ENCODE data around the gene TSC2. TPM values are rescaled to one million over a fixed set of nuclear protein-coding genes. Genes with fewer than 3 reads are reported as not detected.

The TSC2 gene
- total RNA-seq, 1 donor from 2014 or later, result 67.9 TPM

- H3K36me3 ChIP-seq (ENCODE audit: control insufficient read depth, insufficient read depth, low read length), result peaks cover 5% of the 10 kb centered on the region
- no peak for TF ChIP-seq CTCF (IDR thresholded peaks at IDR 0.05; ENCODE audit: insufficient read depth, low read length, poor library complexity, severe bottlenecking)
- no peak for DNase-seq (ENCODE audit: low read depth)
- H3K4me3 ChIP-seq (ENCODE audit: low read depth, low read length), result no peak overlapping the region
- H3K27me3 ChIP-seq (ENCODE audit: control insufficient read depth, insufficient read depth, low read length), result no peaks in the 10 kb centered on the region
These were observed 16.1 kb downstream of the TSC2 start for GRCh38 chr16:2063861-2064260.

GRCh38 chr16:2064368-2064945 is 16.7 kb downstream of the TSC2 start:
- Histone ChIP-seq H3K4me3 (ENCODE audit: low read depth, low read length) (no peak overlapping the region), H3K36me3 (ENCODE audit: control insufficient read depth, insufficient read depth, low read length) (peaks cover 5% of the 10 kb centered on the region), H3K27me3 (ENCODE audit: control insufficient read depth, insufficient read depth, low read length) (no peaks in the 10 kb centered on the region)
- TF ChIP-seq CTCF (IDR thresholded peaks at IDR 0.05; ENCODE audit: insufficient read depth, low read length, poor library complexity, severe bottlenecking), result no peak
- no peak for DNase-seq (ENCODE audit: low read depth)

DNA sequence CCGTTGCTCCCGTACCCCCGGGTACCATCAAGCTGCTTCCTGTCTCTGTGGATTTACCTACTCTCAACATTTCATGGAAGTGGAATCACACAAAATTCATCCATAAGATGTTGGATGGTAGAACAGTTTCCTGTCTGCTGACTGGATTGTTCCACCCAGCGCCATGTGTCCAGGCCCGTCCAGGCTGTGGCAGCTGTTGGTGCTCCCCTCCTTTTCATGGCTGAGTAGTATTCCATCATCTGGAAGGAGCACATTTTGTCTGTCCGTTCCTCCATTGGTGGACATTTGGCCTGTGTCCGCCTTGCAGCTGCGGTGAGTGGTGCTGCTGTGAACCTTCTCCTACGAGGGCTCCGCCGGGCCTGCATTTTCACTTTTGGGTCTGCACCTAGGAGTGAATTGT is 18.4 kb downstream of the TSC2 start:
- TF ChIP-seq CTCF (IDR thresholded peaks at IDR 0.05; ENCODE audit: insufficient read depth, low read length, poor library complexity, severe bottlenecking), result no peak
- Histone ChIP-seq H3K27me3 (ENCODE audit: control insufficient read depth, insufficient read depth, low read length) (no peaks in the 10 kb centered on the region), H3K4me3 (ENCODE audit: low read depth, low read length) (no peak overlapping the region), H3K36me3 (ENCODE audit: control insufficient read depth, insufficient read depth, low read length) (peaks cover 5% of the 10 kb centered on the region)
- no peak for DNase-seq (ENCODE audit: low read depth)

DNA sequence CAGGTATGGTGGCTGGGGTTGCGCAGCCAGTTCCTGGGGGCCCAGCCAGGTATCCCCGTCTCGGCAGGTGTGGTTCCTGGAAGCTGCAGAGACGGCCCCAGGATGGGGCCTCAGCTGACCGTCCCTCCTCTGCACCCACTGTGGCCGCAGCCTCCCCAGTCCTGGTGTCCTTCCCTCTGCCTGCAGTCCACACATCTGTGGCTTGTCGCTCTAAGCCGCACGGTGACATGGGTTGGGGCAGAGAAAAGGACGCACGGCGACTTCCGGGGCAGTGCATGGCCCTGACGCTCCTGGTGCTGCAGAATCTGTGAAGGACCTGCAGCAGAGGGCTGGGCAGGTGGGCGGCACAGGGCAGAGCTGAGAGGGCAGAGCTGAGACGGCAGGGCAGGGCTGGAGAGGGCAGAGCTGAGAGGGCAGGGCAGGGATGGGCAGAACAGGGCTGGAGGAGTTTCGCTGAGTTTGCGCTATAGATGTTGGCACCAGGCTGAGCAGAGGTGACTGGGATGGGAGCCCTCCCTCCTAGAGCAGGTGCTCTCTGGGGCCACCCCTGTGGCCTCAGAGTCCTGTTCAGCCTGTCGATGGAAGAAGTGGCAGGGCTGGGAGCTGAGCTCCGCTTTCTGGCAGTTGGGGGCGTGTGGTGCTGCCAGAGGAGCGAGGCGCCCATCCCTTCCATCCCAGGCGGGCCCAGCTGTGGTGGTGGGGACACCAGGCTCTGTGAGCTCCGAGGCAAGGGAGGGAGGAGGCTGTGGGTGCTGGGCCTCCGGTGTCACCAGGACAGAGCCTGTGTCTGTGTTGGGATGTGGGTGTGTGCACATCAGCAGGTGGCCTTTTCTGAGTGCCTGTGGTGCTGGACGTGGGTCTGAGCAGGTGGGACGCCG is 23.0 kb downstream of the TSC2 start:
- DNase-seq (ENCODE audit: low read depth), result no peak
- Histone ChIP-seq H3K36me3 (ENCODE audit: control insufficient read depth, insufficient read depth, low read length) (peaks cover 6% of the 10 kb centered on the region), H3K4me3 (ENCODE audit: low read depth, low read length) (no peak overlapping the region), H3K27me3 (ENCODE audit: control insufficient read depth, insufficient read depth, low read length) (no peaks in the 10 kb centered on the region)
- no peak for TF ChIP-seq CTCF (IDR thresholded peaks at IDR 0.05; ENCODE audit: insufficient read depth, low read length, poor library complexity, severe bottlenecking)

GRCh38 chr16:2071454-2072202 is 23.8 kb downstream of the TSC2 start:
- TF ChIP-seq CTCF (IDR thresholded peaks at IDR 0.05; ENCODE audit: insufficient read depth, low read length, poor library complexity, severe bottlenecking), result no peak
- Histone ChIP-seq H3K4me3 (ENCODE audit: low read depth, low read length) (no peak overlapping the region), H3K27me3 (ENCODE audit: control insufficient read depth, insufficient read depth, low read length) (no peaks in the 10 kb centered on the region), H3K36me3 (ENCODE audit: control insufficient read depth, insufficient read depth, low read length) (peaks cover 4% of the 10 kb centered on the region)
- no peak for DNase-seq (ENCODE audit: low read depth)

All from kidney epithelial cell (primary cell).